ENCODE measurements around the gene CEBPE.

Gene CEBPE

GRCh38 chr14:23162800-23163199 is 43.7 kb upstream of the CEBPE start:
- H3K27ac ChIP-seq (ENCODE audit: low read depth, low read length, poor library complexity, severe bottlenecking), result no peak overlapping the region
- H4K20me1 ChIP-seq (ENCODE audit: insufficient read depth, low read length), result no peaks in the 10 kb centered on the region

GRCh38 chr14:23162005-23162404 is 43.0 kb upstream of the CEBPE start:
- Histone ChIP-seq H3K4me2 (ENCODE audit: low read length) (no peak overlapping the region), H3K4me3 (ENCODE audit: low read depth, low read length, poor library complexity, severe bottlenecking) (no peak overlapping the region), H4K20me1 (ENCODE audit: insufficient read depth, low read length) (no peaks in the 10 kb centered on the region), H3K9ac (ENCODE audit: low read length) (no peak overlapping the region), H2AFZ (ENCODE audit: low read length) (no peak overlapping the region), H3K27me3 (ENCODE audit: insufficient read depth, low read length) (no peaks in the 10 kb centered on the region), H3K27ac (ENCODE audit: low read depth, low read length, poor library complexity, severe bottlenecking) (no peak overlapping the region), H3K4me1 (ENCODE audit: insufficient read depth, low read length, severe bottlenecking) (no peaks in the 10 kb centered on the region), H3K9me2 (ENCODE audit: low read depth, low read length) (no peaks in the 10 kb centered on the region), H3F3A (ENCODE audit: insufficient read depth, low read length) (no peaks in the 10 kb centered on the region), H3K36me3 (ENCODE audit: insufficient read depth, low read length) (no peaks in the 10 kb centered on the region), H3K9me3 (ENCODE audit: low read length) (no peaks in the 10 kb centered on the region), H3K79me2 (ENCODE audit: insufficient read depth, low read length) (no peaks in the 10 kb centered on the region)
- TF ChIP-seq CTCF (IDR thresholded peaks at IDR 0.05; ENCODE audit: low read length) (no peak), EZH2 (IDR thresholded peaks at IDR 0.05; ENCODE audit: borderline replicate concordance, low read length) (no peak)

More at GRCh38 chr14:23162800-23163199, 43.7 kb upstream of the CEBPE start:
- H3K9me3 ChIP-seq (ENCODE audit: low read length), result no peaks in the 10 kb centered on the region
- TF ChIP-seq EZH2 (IDR thresholded peaks at IDR 0.05; ENCODE audit: borderline replicate concordance, low read length), result no peak
- TF ChIP-seq CTCF (IDR thresholded peaks at IDR 0.05; ENCODE audit: low read length), result no peak
- H2AFZ ChIP-seq (ENCODE audit: low read length), result no peak overlapping the region
- H3K4me2 ChIP-seq (ENCODE audit: low read length), result no peak overlapping the region
- H3F3A ChIP-seq (ENCODE audit: insufficient read depth, low read length), result no peaks in the 10 kb centered on the region
- no peaks in the 10 kb centered on the region for H3K79me2 ChIP-seq (ENCODE audit: insufficient read depth, low read length)
- no peak overlapping the region for H3K9ac ChIP-seq (ENCODE audit: low read length)
- H3K4me3 ChIP-seq (ENCODE audit: low read depth, low read length, poor library complexity, severe bottlenecking), result no peak overlapping the region
- H3K9me2 ChIP-seq (ENCODE audit: low read depth, low read length), result no peaks in the 10 kb centered on the region
- H3K27me3 ChIP-seq (ENCODE audit: insufficient read depth, low read length), result no peaks in the 10 kb centered on the region
- no peaks in the 10 kb centered on the region for H3K4me1 ChIP-seq (ENCODE audit: insufficient read depth, low read length, severe bottlenecking)
- H3K36me3 ChIP-seq (ENCODE audit: insufficient read depth, low read length), result no peaks in the 10 kb centered on the region

DNA sequence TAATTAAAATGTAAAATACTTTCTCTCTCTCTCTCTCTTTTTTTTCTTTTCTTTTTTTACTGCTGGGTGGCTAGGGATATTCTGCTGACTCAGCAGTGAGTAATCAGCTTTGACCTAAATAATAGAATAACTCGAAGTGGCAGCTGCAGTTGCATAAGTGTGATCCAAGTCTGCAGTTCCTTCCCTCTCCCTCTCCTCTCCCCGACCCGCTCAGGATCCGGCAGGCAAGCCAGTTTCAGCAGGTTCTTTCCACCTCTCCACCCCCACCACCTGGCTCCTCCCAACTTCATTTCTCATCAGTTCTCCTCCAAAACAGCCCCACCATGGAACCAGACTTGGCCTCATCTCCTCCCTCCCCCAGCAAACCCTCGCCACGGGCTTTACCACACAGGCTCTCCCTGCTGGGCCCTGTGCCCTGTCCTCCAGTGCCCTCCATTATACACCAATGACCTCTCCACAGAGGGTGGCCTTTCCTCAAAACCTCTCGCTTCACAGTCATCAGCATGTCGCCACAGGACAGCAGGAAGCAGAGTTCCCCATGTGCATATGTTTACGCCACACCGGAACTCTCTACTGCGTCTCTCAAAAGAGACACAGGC is 42.0 kb upstream of the CEBPE start:
- H4K20me1 ChIP-seq (ENCODE audit: insufficient read depth, low read length), result no peaks in the 10 kb centered on the region
- H3K27me3 ChIP-seq (ENCODE audit: insufficient read depth, low read length), result no peaks in the 10 kb centered on the region
- no peak overlapping the region for H3K9ac ChIP-seq (ENCODE audit: low read length)
- H3K4me2 ChIP-seq (ENCODE audit: low read length), result no peak overlapping the region
- H3K9me3 ChIP-seq (ENCODE audit: low read length), result no peaks in the 10 kb centered on the region
- no peaks in the 10 kb centered on the region for H3K9me2 ChIP-seq (ENCODE audit: low read depth, low read length)
- TF ChIP-seq EZH2 (IDR thresholded peaks at IDR 0.05; ENCODE audit: borderline replicate concordance, low read length) (no peak), CTCF (IDR thresholded peaks at IDR 0.05; ENCODE audit: low read length) (no peak)
- H2AFZ ChIP-seq (ENCODE audit: low read length), result no peak overlapping the region
- no peaks in the 10 kb centered on the region for H3K36me3 ChIP-seq (ENCODE audit: insufficient read depth, low read length)
- H3K79me2 ChIP-seq (ENCODE audit: insufficient read depth, low read length), result no peaks in the 10 kb centered on the region
- H3K4me3 ChIP-seq (ENCODE audit: low read depth, low read length, poor library complexity, severe bottlenecking), result no peak overlapping the region
- H3K27ac ChIP-seq (ENCODE audit: low read depth, low read length, poor library complexity, severe bottlenecking), result no peak overlapping the region
- H3K4me1 ChIP-seq (ENCODE audit: insufficient read depth, low read length, severe bottlenecking), result no peaks in the 10 kb centered on the region
- H3F3A ChIP-seq (ENCODE audit: insufficient read depth, low read length), result no peaks in the 10 kb centered on the region

All from OCI-LY1 (cell line).